Measurements from ENCODE around the gene SSTR4.

Gene SSTR4

DNA sequence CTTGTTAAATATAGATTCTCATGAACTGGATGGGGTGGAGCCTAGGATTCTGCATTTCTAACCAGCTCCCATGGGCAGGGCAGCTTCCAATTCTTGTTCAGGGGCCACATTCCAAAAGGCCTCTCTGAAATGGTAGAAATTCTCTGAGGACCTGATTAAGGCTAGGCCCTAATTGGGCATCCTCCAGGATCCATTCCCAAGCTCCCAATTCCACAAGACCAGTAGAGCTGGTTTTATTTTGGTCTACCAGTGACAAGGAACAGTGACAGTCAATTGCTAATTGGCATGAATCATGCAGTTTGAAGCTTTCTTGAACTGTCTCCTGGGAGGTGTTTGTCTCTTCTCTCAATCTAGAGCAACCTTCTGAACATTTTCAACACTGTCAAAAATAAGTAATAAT is 11.3 kb downstream of the SSTR4 start:
- no peak overlapping the region for H3K14ac ChIP-seq (ENCODE audit: low read length)
- peaks cover 0 to 12% of the 10 kb centered on the region in 2 donors for H3K4me1 ChIP-seq (ENCODE audit: control insufficient read depth in 2 of 2, insufficient read depth in 1 of 2, low read depth in 1 of 2, low read length in 2 of 2)
- H2AK5ac ChIP-seq (ENCODE audit: low read depth, low read length), result no peak overlapping the region
- no peak overlapping the region for H3K23ac ChIP-seq (ENCODE audit: low read depth, low read length, poor library complexity)
- no peak overlapping the region for H3K4me3 ChIP-seq (ENCODE audit: low read length in 2 of 2)
- H4K8ac ChIP-seq (ENCODE audit: low read depth, low read length), result no peak overlapping the region
- no peak overlapping the region for H2BK5ac ChIP-seq (ENCODE audit: low read length)
- H3K18ac ChIP-seq (ENCODE audit: low read length), result no peak overlapping the region
- H3K4ac ChIP-seq (ENCODE audit: low read length), result no peak overlapping the region
- no peak overlapping the region for H2AFZ ChIP-seq (ENCODE audit: low read length)
- H3K36me3 ChIP-seq (replicated peaks in 1 of 2; ENCODE audit: control insufficient read depth in 2 of 2, insufficient read depth in 2 of 2, low read length in 2 of 2), result no peaks in the 10 kb centered on the region
- H3K9ac ChIP-seq (ENCODE audit: low read depth, low read length, poor library complexity), result no peak overlapping the region
- H2BK120ac ChIP-seq (ENCODE audit: low read depth, low read length), result no peak overlapping the region
- DNase-seq (ENCODE audit: low spot score), result no peak
- no peak overlapping the region for H3K4me2 ChIP-seq (ENCODE audit: insufficient read depth, low read length, poor library complexity, severe bottlenecking)
- H3K27me3 ChIP-seq (ENCODE audit: control insufficient read depth in 3 of 3, insufficient read depth in 3 of 3, low read depth in 1 of 3, low read length in 3 of 3), result peaks cover 10 to 72% (median 47%) of the 10 kb centered on the region in 3 experiments
- H3K27ac ChIP-seq (replicated peaks; ENCODE audit: low read length), result no peak overlapping the region
- no peak overlapping the region for H4K91ac ChIP-seq (ENCODE audit: low read depth, low read length, poor library complexity)
- H3K79me1 ChIP-seq (ENCODE audit: low read depth, low read length), result no peaks in the 10 kb centered on the region
- peaks cover 0 to 7% of the 10 kb centered on the region in 2 donors for H3K9me3 ChIP-seq (replicated peaks in 1 of 2; ENCODE audit: control insufficient read depth in 2 of 2, insufficient read depth in 1 of 2, low read depth in 1 of 2, low read length in 2 of 2)
- H2BK12ac ChIP-seq (ENCODE audit: low read length), result no peak overlapping the region
- no peak overlapping the region for H2BK15ac ChIP-seq (ENCODE audit: low read length)

DNA sequence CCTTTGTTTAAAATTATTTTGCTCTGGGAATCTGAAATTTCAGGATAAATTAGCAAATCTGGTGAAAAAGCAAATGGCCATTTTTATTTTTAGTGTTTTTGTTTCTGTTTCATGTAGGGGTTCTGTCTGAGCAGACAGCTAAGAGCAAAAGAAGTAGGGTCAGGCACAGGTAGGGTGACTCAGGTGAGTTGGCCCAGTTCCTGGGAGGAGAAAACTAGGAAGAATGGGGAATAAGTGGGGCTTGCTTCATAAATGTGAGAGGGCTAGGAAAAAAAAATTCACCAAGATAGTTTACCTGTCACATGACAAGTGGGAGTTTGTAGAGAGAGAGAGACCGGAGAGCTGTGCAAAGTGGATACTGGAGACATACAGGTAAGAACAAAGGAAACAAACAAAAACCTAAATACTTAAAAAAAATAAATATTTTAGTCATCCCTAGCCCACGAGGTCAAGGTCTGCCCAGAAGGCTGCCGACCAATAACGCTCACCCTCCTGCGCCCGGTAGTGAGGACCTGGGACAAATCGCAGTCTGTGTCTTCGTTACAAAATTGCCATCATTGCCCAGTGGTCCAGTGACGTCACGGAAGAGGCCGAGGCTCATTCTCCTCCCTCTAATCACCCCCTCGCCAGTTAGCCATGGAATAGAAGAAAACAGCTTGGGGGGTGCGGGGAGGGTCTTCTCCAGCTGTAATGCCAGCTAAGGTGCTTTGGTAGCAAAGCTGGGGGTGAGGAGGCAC is 12.1 kb downstream of the SSTR4 start:
- no peak overlapping the region for H3K4me2 ChIP-seq (ENCODE audit: insufficient read depth, low read length, poor library complexity, severe bottlenecking)
- no peak overlapping the region for H3K14ac ChIP-seq (ENCODE audit: low read length)
- H4K91ac ChIP-seq (ENCODE audit: low read depth, low read length, poor library complexity), result no peak overlapping the region
- peak overlapping the region; percentile 81 for H3K18ac ChIP-seq (ENCODE audit: low read length)
- H2BK5ac ChIP-seq (ENCODE audit: low read length), result no peak overlapping the region
- no peak overlapping the region for H3K4ac ChIP-seq (ENCODE audit: low read length)
- no peaks in the 10 kb centered on the region for H3K36me3 ChIP-seq (replicated peaks in 1 of 2; ENCODE audit: control insufficient read depth in 2 of 2, insufficient read depth in 2 of 2, low read length in 2 of 2)
- H3K4me3 ChIP-seq (ENCODE audit: low read length in 2 of 2), result peak overlapping the region in 1 of 2 donors; percentile 43
- peaks cover 0 to 7% of the 10 kb centered on the region in 2 donors for H3K9me3 ChIP-seq (replicated peaks in 1 of 2; ENCODE audit: control insufficient read depth in 2 of 2, insufficient read depth in 1 of 2, low read depth in 1 of 2, low read length in 2 of 2)
- H2BK12ac ChIP-seq (ENCODE audit: low read length), result no peak overlapping the region
- no peak overlapping the region for H4K8ac ChIP-seq (ENCODE audit: low read depth, low read length)
- no peak overlapping the region for H2BK15ac ChIP-seq (ENCODE audit: low read length)
- no CpG with 5 or more reads among the region's 13 CpGs for WGBS, 2 donors (ENCODE audit: extremely low coverage in 2 of 2, insufficient read length in 2 of 2, insufficient replicate concordance in 1 of 2)
- H3K4me1 ChIP-seq (ENCODE audit: control insufficient read depth in 2 of 2, insufficient read depth in 1 of 2, low read depth in 1 of 2, low read length in 2 of 2), result peaks cover 0 to 13% of the 10 kb centered on the region in 2 donors
- no peaks in the 10 kb centered on the region for H3K79me1 ChIP-seq (ENCODE audit: low read depth, low read length)
- no peak overlapping the region for H3K27ac ChIP-seq (replicated peaks; ENCODE audit: low read length)
- H2BK120ac ChIP-seq (ENCODE audit: low read depth, low read length), result no peak overlapping the region
- no peak overlapping the region for H3K9ac ChIP-seq (ENCODE audit: low read depth, low read length, poor library complexity)
- H3K23ac ChIP-seq (ENCODE audit: low read depth, low read length, poor library complexity), result peak overlapping the region; percentile 82
- peaks cover 10 to 78% (median 47%) of the 10 kb centered on the region in 3 experiments for H3K27me3 ChIP-seq (ENCODE audit: control insufficient read depth in 3 of 3, insufficient read depth in 3 of 3, low read depth in 1 of 3, low read length in 3 of 3)
- no peak overlapping the region for H2AFZ ChIP-seq (ENCODE audit: low read length)
- no peak overlapping the region for H2AK5ac ChIP-seq (ENCODE audit: low read depth, low read length)
- no peak for DNase-seq (ENCODE audit: low spot score)

DNA sequence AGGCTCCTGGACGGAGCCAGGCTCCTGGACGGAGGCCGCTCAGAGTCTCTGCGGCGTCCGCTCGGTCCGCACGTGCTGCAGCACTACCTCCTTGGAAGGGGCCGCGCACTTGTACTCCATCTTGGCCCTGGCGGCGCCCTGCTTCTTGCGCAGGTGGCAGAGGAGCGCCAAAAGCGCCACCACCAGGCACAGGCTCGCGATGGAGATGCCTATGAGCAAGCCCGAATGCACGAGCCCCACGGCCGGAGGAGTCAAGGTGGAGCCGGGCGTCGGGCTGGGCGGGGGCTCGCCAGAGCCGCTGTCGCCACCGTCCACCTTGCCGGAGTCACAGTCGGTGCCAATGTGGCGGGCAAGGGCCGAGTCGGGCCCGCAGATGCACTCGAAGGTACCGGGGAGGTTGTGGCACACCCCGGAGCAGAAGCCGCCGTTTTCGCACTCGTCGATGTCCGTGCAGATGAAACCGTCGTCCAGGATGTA is 12.7 kb downstream of the SSTR4 start:
- Histone ChIP-seq H3K4me3 (ENCODE audit: low read length in 2 of 2) (peak overlapping the region in 1 of 2 donors; percentile 72), H3K4me2 (ENCODE audit: insufficient read depth, low read length, poor library complexity, severe bottlenecking) (peak overlapping the region; percentile 98), H2AFZ (ENCODE audit: low read length) (no peak overlapping the region), H4K8ac (ENCODE audit: low read depth, low read length) (no peak overlapping the region), H3K27ac (replicated peaks; ENCODE audit: low read length) (no peak overlapping the region), H2BK120ac (ENCODE audit: low read depth, low read length) (no peak overlapping the region), H3K36me3 (replicated peaks in 1 of 2; ENCODE audit: control insufficient read depth in 2 of 2, insufficient read depth in 2 of 2, low read length in 2 of 2) (no peaks in the 10 kb centered on the region), H4K91ac (ENCODE audit: low read depth, low read length, poor library complexity) (no peak overlapping the region), H3K4ac (ENCODE audit: low read length) (no peak overlapping the region), H2BK12ac (ENCODE audit: low read length) (peak overlapping the region; percentile 69), H3K27me3 (ENCODE audit: control insufficient read depth in 3 of 3, insufficient read depth in 3 of 3, low read depth in 1 of 3, low read length in 3 of 3) (peaks cover 10 to 83% (median 47%) of the 10 kb centered on the region in 3 experiments), H3K9me3 (replicated peaks in 1 of 2; ENCODE audit: control insufficient read depth in 2 of 2, insufficient read depth in 1 of 2, low read depth in 1 of 2, low read length in 2 of 2) (peaks cover 0 to 7% of the 10 kb centered on the region in 2 donors), H2BK5ac (ENCODE audit: low read length) (peak overlapping the region; percentile 43), H3K18ac (ENCODE audit: low read length) (peak overlapping the region; percentile 81), H3K9ac (ENCODE audit: low read depth, low read length, poor library complexity) (no peak overlapping the region), H3K14ac (ENCODE audit: low read length) (no peak overlapping the region), H3K79me1 (ENCODE audit: low read depth, low read length) (no peaks in the 10 kb centered on the region), H3K4me1 (ENCODE audit: control insufficient read depth in 2 of 2, insufficient read depth in 1 of 2, low read depth in 1 of 2, low read length in 2 of 2) (peaks cover 0 to 13% of the 10 kb centered on the region in 2 donors), H2BK15ac (ENCODE audit: low read length) (no peak overlapping the region), H3K23ac (ENCODE audit: low read depth, low read length, poor library complexity) (peak overlapping the region; percentile 82), H2AK5ac (ENCODE audit: low read depth, low read length) (peak overlapping the region; percentile 28)
- WGBS, 2 donors (ENCODE audit: extremely low coverage in 2 of 2, insufficient read length in 2 of 2, insufficient replicate concordance in 1 of 2), result no CpG with 5 or more reads among the region's 47 CpGs
- DNase-seq (ENCODE audit: low spot score), result no peak

DNA sequence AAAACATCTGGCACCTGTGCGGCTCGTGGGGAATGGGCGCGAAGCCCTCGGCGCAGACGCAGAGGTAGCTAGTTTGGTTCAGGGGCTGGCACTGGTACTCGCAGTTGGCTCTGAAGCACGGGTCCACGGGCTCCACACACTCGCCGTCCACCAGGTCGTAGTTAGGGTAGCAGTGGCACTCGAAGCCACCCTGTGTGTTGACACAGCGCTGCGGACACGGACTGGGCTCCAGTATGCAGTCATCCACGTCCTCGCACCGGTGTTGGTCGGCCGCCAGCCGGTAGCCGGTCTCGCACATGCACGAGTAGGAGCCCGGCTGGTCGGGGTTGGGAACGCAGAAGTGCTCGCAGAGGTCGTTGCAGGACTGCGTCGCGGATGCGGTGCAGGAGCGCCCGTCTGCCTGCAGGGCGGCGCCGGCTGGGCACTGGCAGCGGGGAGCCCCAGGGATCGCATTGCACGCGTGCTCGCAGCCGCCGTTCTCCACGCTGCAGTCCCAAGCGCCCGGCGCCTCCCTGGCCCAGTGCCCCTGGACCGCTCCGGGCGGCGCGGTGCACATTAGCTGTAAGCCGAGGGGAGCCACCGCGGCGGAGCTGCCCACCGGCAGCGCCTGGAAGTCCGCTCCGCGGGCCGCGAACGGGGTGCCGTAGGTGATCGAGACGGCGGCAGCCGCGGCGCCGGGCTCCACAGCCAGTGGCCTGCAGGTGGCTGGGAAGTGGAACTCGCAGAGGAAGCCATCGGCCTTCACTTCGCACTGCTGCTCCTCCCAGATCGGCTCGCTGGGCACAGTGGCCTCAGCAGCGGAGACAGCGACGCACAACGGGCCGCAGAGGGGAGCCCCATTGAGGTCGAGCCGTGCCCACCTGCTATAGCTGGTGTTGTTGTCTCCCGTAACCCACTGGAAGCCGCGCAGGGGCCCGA is 13.4 kb downstream of the SSTR4 start:
- Histone ChIP-seq H2BK12ac (ENCODE audit: low read length) (peak overlapping the region; percentile 69), H3K18ac (ENCODE audit: low read length) (peak overlapping the region; percentile 81), H3K4me3 (ENCODE audit: low read length in 2 of 2) (peak overlapping the region in 1 of 2 donors; percentile 72), H4K91ac (ENCODE audit: low read depth, low read length, poor library complexity) (no peak overlapping the region), H3K4ac (ENCODE audit: low read length) (no peak overlapping the region), H3K27me3 (ENCODE audit: control insufficient read depth in 3 of 3, insufficient read depth in 3 of 3, low read depth in 1 of 3, low read length in 3 of 3) (peaks cover 10 to 85% (median 48%) of the 10 kb centered on the region in 3 experiments), H3K23ac (ENCODE audit: low read depth, low read length, poor library complexity) (peak overlapping the region; percentile 82), H3K36me3 (replicated peaks in 1 of 2; ENCODE audit: control insufficient read depth in 2 of 2, insufficient read depth in 2 of 2, low read length in 2 of 2) (no peaks in the 10 kb centered on the region), H3K9ac (ENCODE audit: low read depth, low read length, poor library complexity) (peak overlapping the region; percentile 64), H2BK5ac (ENCODE audit: low read length) (peak overlapping the region; percentile 43), H2BK120ac (ENCODE audit: low read depth, low read length) (no peak overlapping the region), H3K27ac (replicated peaks; ENCODE audit: low read length) (no peak overlapping the region), H4K8ac (ENCODE audit: low read depth, low read length) (no peak overlapping the region), H3K4me1 (ENCODE audit: control insufficient read depth in 2 of 2, insufficient read depth in 1 of 2, low read depth in 1 of 2, low read length in 2 of 2) (peaks cover 0 to 13% of the 10 kb centered on the region in 2 donors), H3K4me2 (ENCODE audit: insufficient read depth, low read length, poor library complexity, severe bottlenecking) (peak overlapping the region; percentile 98), H3K9me3 (replicated peaks in 1 of 2; ENCODE audit: control insufficient read depth in 2 of 2, insufficient read depth in 1 of 2, low read depth in 1 of 2, low read length in 2 of 2) (peaks cover 0 to 7% of the 10 kb centered on the region in 2 donors), H3K79me1 (ENCODE audit: low read depth, low read length) (no peaks in the 10 kb centered on the region), H2BK15ac (ENCODE audit: low read length) (no peak overlapping the region), H2AFZ (ENCODE audit: low read length) (peak overlapping the region; percentile 85), H3K14ac (ENCODE audit: low read length) (no peak overlapping the region), H2AK5ac (ENCODE audit: low read depth, low read length) (peak overlapping the region; percentile 28)
- whole genome bisulfite sequencing, 2 donors (ENCODE audit: extremely low coverage in 2 of 2, insufficient read length in 2 of 2, insufficient replicate concordance in 1 of 2), result no CpG with 5 or more reads among the region's 92 CpGs
- peak; percentile 24 for DNase-seq (ENCODE audit: low spot score)

Data from neuronal stem cell (in vitro differentiated cells).